HG02852 (cell line): ENCODE measurements around the gene ATP4A.

Experiments
- ATAC-seq: cut with Tn5 transposase; IDR thresholded peaks from one replicate; pipeline ENCODE4 v1.9.1; 2021; ENCODE audit warnings: mild to moderate bottlenecking, moderate library complexity; ENCODE audit not compliant: unreplicated experiment

ATP4A gene

DNA sequence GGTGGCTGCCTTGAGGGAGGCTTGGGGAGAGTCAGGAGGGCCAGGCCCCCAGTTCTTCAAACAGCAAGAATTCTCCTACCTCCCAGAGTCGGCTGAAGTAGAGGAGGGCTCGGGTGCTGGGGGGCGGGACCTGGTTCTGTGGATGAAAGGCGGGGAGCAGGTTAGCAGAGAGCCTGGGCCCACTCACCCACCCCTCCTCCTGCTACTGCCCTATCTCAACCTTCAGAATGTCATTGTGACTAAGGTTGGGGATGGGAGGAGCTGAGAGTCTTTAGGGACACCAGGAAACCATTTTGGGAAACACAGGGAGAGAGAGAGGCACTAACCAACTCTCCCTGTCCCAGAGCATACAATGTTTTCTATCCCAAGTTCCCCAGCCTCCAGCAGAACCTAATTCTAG is 60.7 kb downstream of the ATP4A start:
- ATAC-seq: no peak

- no peak for ATAC-seq
Measured at GRCh38 chr19:35501684-35502083, 61.8 kb downstream of the ATP4A start.

GRCh38 chr19:35500611-35501010 is 62.8 kb downstream of the ATP4A start:
- ATAC-seq: no peak
